H1 (cell line): ENCODE data around the gene NUP43. TPM values are rescaled to one million over a fixed set of nuclear protein-coding genes. Genes with fewer than 3 reads are reported as not detected.
"Not testable (repeated sequence)": the region's sequence is repeated elsewhere in the genome, so short reads cannot be mapped to it uniquely, and the experiment has no call there.

Source experiments
- CTCF ChIA-PET: fragments of 300-600 bp; sonication (Branson Sonifier 250); formaldehyde crosslinking; loops from one replicate; lab custom pipeline; 2021; ENCODE audit not compliant: partially characterized antibody; lab: Charles Lee
- POLR2A ChIA-PET: fragments of 300-600 bp; sonication (Branson Sonifier 250); formaldehyde crosslinking; loops from one replicate; lab custom pipeline; 2021; ENCODE audit warnings: inconsistent platforms; ENCODE audit not compliant: partially characterized antibody; lab: Charles Lee
- DNase-seq, 2 experiments: peaks; one replicate each; pipeline versions ENCODE4 v3.0.0 to v3.0.0-alpha.2; 2010 to 2022; ENCODE audit warnings: low spot score in 2 of 2, low read depth in 1 of 2, mixed read lengths in 1 of 2
- FAIRE-seq: peaks from 2 replicates; lab custom pipeline; 2011; peaks lifted over from hg19 to GRCh38; lab: Jason Lieb, UNC
- H2AFZ ChIP-seq: 2 replicates; pipeline ENCODE4 v1.8.1; 2012; ENCODE audit warnings: low read length, inconsistent platforms
- H2AK5ac ChIP-seq: 2 replicates; pipeline ENCODE4 v1.6.1; 2013; ENCODE audit warnings: low read depth, low read length
- H2BK120ac ChIP-seq: replicated peaks from 2 replicates; pipeline ENCODE3; 2013; ENCODE audit warnings: low read depth, low read length, inconsistent platforms
- H2BK12ac ChIP-seq: 2 replicates; pipeline ENCODE4 v1.6.1; 2013; ENCODE audit warnings: low read depth, low read length
- H2BK15ac ChIP-seq: 2 replicates; pipeline ENCODE4 v1.6.1; 2013; ENCODE audit warnings: low read length
- H2BK20ac ChIP-seq: 2 replicates; pipeline ENCODE4 v1.6.1; 2013; ENCODE audit warnings: low read length
- H2BK5ac ChIP-seq: 2 replicates; pipeline ENCODE4 v1.6.1; 2013; ENCODE audit warnings: low read depth, low read length
- H3K14ac ChIP-seq: 2 replicates; pipeline ENCODE4 v1.6.1; 2013; ENCODE audit warnings: inconsistent platforms; ENCODE audit not compliant: insufficient read length
- H3K18ac ChIP-seq: 2 replicates; pipeline ENCODE4 v1.6.1; 2013; ENCODE audit warnings: low read length; ENCODE audit errors: extremely low read depth
- H3K23ac ChIP-seq: 2 replicates; pipeline ENCODE4 v1.6.1; 2013; ENCODE audit warnings: inconsistent platforms; ENCODE audit not compliant: insufficient read length
- H3K23me2 ChIP-seq: 2 replicates; pipeline ENCODE4 v1.6.1; 2013; ENCODE audit warnings: low read depth, low read length
- H3K27ac ChIP-seq: 2 replicates; pipeline ENCODE4 v1.6.1; 2011; ENCODE audit warnings: low read depth, low read length, inconsistent platforms
- H3K27me3 ChIP-seq, 4 experiments: replicated peaks in 1 of 4; 1 replicate in 1 of 4; 2 replicates in 3 of 4; pipeline versions ENCODE4 v1.6.1 to v1.8.1; 2011 to 2013; ENCODE audit warnings: low read length in 3 of 4, mild to moderate bottlenecking in 3 of 4, inconsistent platforms in 2 of 4, mixed read lengths in 2 of 4, moderate library complexity in 1 of 4; ENCODE audit not compliant: control insufficient read depth in 3 of 4, insufficient read depth in 3 of 4; ENCODE audit errors: extremely low read depth in 1 of 4
- H3K36me3 ChIP-seq, 4 experiments: 2 replicates each; pipeline versions ENCODE4 v1.6.1 to v1.8.1; 2011 to 2013; ENCODE audit warnings: mild to moderate bottlenecking in 4 of 4, low read length in 3 of 4, moderate library complexity in 2 of 4, control low read depth in 1 of 4, inconsistent platforms in 1 of 4; ENCODE audit not compliant: insufficient read depth in 4 of 4, control insufficient read depth in 2 of 4
- H3K4ac ChIP-seq: replicated peaks from 2 replicates; pipeline ENCODE3; 2013; ENCODE audit warnings: low read length, low read depth, mixed read lengths, inconsistent platforms; ENCODE audit not compliant: insufficient read length
- H3K4me1 ChIP-seq, 4 experiments: replicated peaks in 1 of 4; 1 replicate in 1 of 4; 2 replicates in 3 of 4; pipeline versions ENCODE4 v1.6.1 to v1.8.1; 2011 to 2013; ENCODE audit warnings: low read length in 3 of 4, inconsistent platforms in 2 of 4, mixed read lengths in 1 of 4; ENCODE audit not compliant: insufficient read depth in 4 of 4, control insufficient read depth in 3 of 4
- H3K4me2 ChIP-seq, 2 experiments: 2 replicates each; pipeline versions ENCODE4 v1.6.1 to v1.8.1; 2011 to 2013; ENCODE audit warnings: low read depth in 2 of 2, low read length in 2 of 2, control low read depth in 1 of 2, inconsistent platforms in 1 of 2, mild to moderate bottlenecking in 1 of 2; ENCODE audit not compliant: insufficient read depth in 1 of 2
- H3K4me3 ChIP-seq, 4 experiments: fragments of 200-600, 300-600 bp in 1 of 4; sonication (generic), shearing (Covaris generic), sonication (Bioruptor Twin) in 1 of 4; 2 replicates each; pipeline versions ENCODE4 v1.5.1 to v1.8.1; 2011 to 2016; ENCODE audit warnings: low read length in 4 of 4, low read depth in 3 of 4, control low read depth in 2 of 4, inconsistent platforms in 2 of 4, mild to moderate bottlenecking in 2 of 4, mixed read lengths in 1 of 4, moderate library complexity in 1 of 4; ENCODE audit not compliant: insufficient read depth in 2 of 4; ENCODE audit errors: extremely low read depth in 1 of 4
- H3K56ac ChIP-seq: replicated peaks from 2 replicates; pipeline ENCODE3; 2013; ENCODE audit warnings: low read depth, mild to moderate bottlenecking, mixed read lengths, low read length, inconsistent platforms; ENCODE audit not compliant: insufficient read length
- H3K79me1 ChIP-seq: 2 replicates; pipeline ENCODE4 v1.6.1; 2013; ENCODE audit warnings: low read depth, low read length, control low read depth
- H3K79me2 ChIP-seq, 2 experiments: 2 replicates each; pipeline versions ENCODE4 v1.6.1 to v1.8.1; 2012 to 2013; ENCODE audit warnings: low read length in 2 of 2, mild to moderate bottlenecking in 2 of 2, inconsistent platforms in 1 of 2; ENCODE audit not compliant: insufficient read depth in 2 of 2, control insufficient read depth in 1 of 2
- H3K9ac ChIP-seq, 4 experiments: replicated peaks in 1 of 4; 1 replicate in 1 of 4; 2 replicates in 3 of 4; pipeline versions ENCODE4 v1.6.1 to v1.8.1; 2011 to 2013; ENCODE audit warnings: low read depth in 3 of 4, low read length in 3 of 4, control low read depth in 2 of 4, mild to moderate bottlenecking in 2 of 4, moderate library complexity in 2 of 4, inconsistent platforms in 1 of 4; ENCODE audit errors: extremely low read depth in 1 of 4
- H3K9me3 ChIP-seq, 2 experiments: 2 replicates each; pipeline versions ENCODE4 v1.6.1 to v1.8.1; 2012 to 2013; ENCODE audit warnings: mild to moderate bottlenecking in 2 of 2, moderate library complexity in 2 of 2, control low read depth in 1 of 2, inconsistent platforms in 1 of 2, low read depth in 1 of 2, low read length in 1 of 2, mixed read lengths in 1 of 2; ENCODE audit not compliant: insufficient read depth in 2 of 2
- H4K20me1 ChIP-seq, 2 experiments: replicated peaks in 1 of 2; 2 replicates each; pipeline versions ENCODE3 to v1.8.1; 2011 to 2013; ENCODE audit warnings: inconsistent platforms in 2 of 2, low read length in 2 of 2, mild to moderate bottlenecking in 1 of 2; ENCODE audit not compliant: insufficient read depth in 2 of 2, control insufficient read depth in 1 of 2
- H4K5ac ChIP-seq: 2 replicates; pipeline ENCODE4 v1.6.1; 2013; ENCODE audit warnings: low read length, low read depth, mixed read lengths, inconsistent platforms; ENCODE audit not compliant: insufficient read length
- H4K8ac ChIP-seq: 2 replicates; pipeline ENCODE4 v1.8.0; 2013; ENCODE audit warnings: mild to moderate bottlenecking, moderate library complexity, low read length, inconsistent platforms; ENCODE audit not compliant: insufficient read depth; ENCODE audit errors: extremely low read depth
- H4K91ac ChIP-seq: replicated peaks from 2 replicates; pipeline ENCODE3; 2013; ENCODE audit warnings: low read length, mixed read lengths, inconsistent platforms; ENCODE audit not compliant: insufficient read length
- WGBS, 2 experiments: shearing (Covaris generic) in 1 of 2; methylation state at CpG; one replicate each; pipeline versions ENCODE4 v1.1.6 to v1.1.7; 2013 to 2015; ENCODE audit warnings: low lambda C conversion rate in 2 of 2, mixed read lengths in 2 of 2, inconsistent platforms in 1 of 2, low coverage in 1 of 2, missing lambda C conversion rate in 1 of 2; ENCODE audit not compliant: insufficient replicate concordance in 2 of 2, insufficient coverage in 1 of 2, insufficient read length in 1 of 2; ENCODE audit errors: extremely low coverage in 1 of 2, missing lambda C conversion rate in 1 of 2; 5-methylcytosine and 5-hydroxymethylcytosine counted together
- polyA plus RNA-seq, 7 experiments: library from polyadenylated mRNA; depleted of rRNA in 3 of 7; stranded (reverse) in 5 of 7; unstranded in 2 of 7; fragments of >200 nt in 5 of 7; fragments of 200-250 nt in 2 of 7; gene quantifications; 1 replicate in 5 of 7; 2 replicates in 1 of 7; 4 replicates in 1 of 7; pipeline versions ENCODE4 v1.2.1 to v1.2.3, GENCODE V29; 2011 to 2013; ENCODE audit warnings: missing spikeins in 2 of 7, mixed read lengths in 2 of 7
- total RNA-seq: library from RNA; stranded (reverse); fragmentation: NEBNext Ultra II Directional; extraction: Animal tissue kit (Norgen Biotek cat#: 25700); gene quantifications from 2 replicates; pipeline ENCODE4 v1.2.1, GENCODE V29; 2021

NUP43 gene
- total and polyA plus RNA-seq, 2 of the 8 experiments (the other 6 are each of a cell fraction or from before 2014, with no cell fraction given) = 25.2 to 83.4 TPM

- H2BK120ac ChIP-seq, H3K36me3 ChIP-seq, H2AK5ac ChIP-seq, H2AFZ ChIP-seq, H3K9me3 ChIP-seq, H3K9ac ChIP-seq, H2BK12ac ChIP-seq, H3K23ac ChIP-seq, H3K4ac ChIP-seq, H3K14ac ChIP-seq, H4K8ac ChIP-seq, H3K4me3 ChIP-seq, H3K79me1 ChIP-seq, FAIRE-seq, H2BK20ac ChIP-seq, H3K23me2 ChIP-seq, H4K91ac ChIP-seq, H3K56ac ChIP-seq, H2BK15ac ChIP-seq, H3K18ac ChIP-seq, H3K27ac ChIP-seq, H3K27me3 ChIP-seq, H3K4me2 ChIP-seq, H4K5ac ChIP-seq, H2BK5ac ChIP-seq, H4K20me1 ChIP-seq, H3K4me1 ChIP-seq: not testable (repeated sequence)
- ChIA-PET CTCF (interaction anchor here (0.8 to 1.2 kb wide), 3 partner anchors 21 to 84 kb away, joined by 3 to 4 read pairs (median 3); no protein-coding TSS in a partner anchor), POLR2A (interaction anchor here (1.8 kb wide), 1 partner anchor 20 kb away, joined by 4 read pairs; no protein-coding TSS in a partner anchor)
- peak in 1 of 2 experiments; percentile 11 for DNase-seq
- H3K79me2 ChIP-seq = peaks cover 4 to 72% of the 10 kb centered on the region in 2 experiments
- 91% methylated on average over 3 of the region's 3 CpGs; no CpG with 5 or more reads in 1 of the 2 experiments for WGBS, 2 experiments
Measured at GRCh38 chr6:149753374-149753637, 7.0 kb upstream of the NUP43 start.
